H9 (cell line): ENCODE measurements around the gene RPP40. TPM values are rescaled to one million over a fixed set of nuclear protein-coding genes. Genes with fewer than 3 reads are reported as not detected.

Experiments
- DNase-seq: peaks from one replicate; pipeline ENCODE4 v3.0.0-alpha.2; 2017
- H2AFZ ChIP-seq: one replicate; pipeline ENCODE4 v1.6.1; 2013; ENCODE audit warnings: mild to moderate bottlenecking, low read length, control low read depth, moderate library complexity
- H2AK5ac ChIP-seq: 2 replicates; pipeline ENCODE4 v1.6.1; 2013; ENCODE audit warnings: low read length, control low read depth, mixed read lengths; ENCODE audit not compliant: insufficient read length
- H2BK120ac ChIP-seq: one replicate; pipeline ENCODE4 v1.6.1; 2013; ENCODE audit warnings: low read depth, mild to moderate bottlenecking, low read length, control low read depth, inconsistent platforms; ENCODE audit not compliant: poor library complexity, severe bottlenecking
- H2BK12ac ChIP-seq: 2 replicates; pipeline ENCODE4 v1.6.1; 2013; ENCODE audit warnings: low read length, control low read depth, mixed read lengths, low read depth; ENCODE audit not compliant: insufficient read length
- H2BK15ac ChIP-seq: 2 replicates; pipeline ENCODE4 v1.6.1; 2013; ENCODE audit warnings: low read depth, low read length, control low read depth
- H2BK20ac ChIP-seq: one replicate; pipeline ENCODE4 v1.6.1; 2013; ENCODE audit warnings: low read depth, mild to moderate bottlenecking, low read length, control low read depth, inconsistent platforms; ENCODE audit not compliant: poor library complexity, severe bottlenecking
- H2BK5ac ChIP-seq: 2 replicates; pipeline ENCODE4 v1.6.1; 2013; ENCODE audit warnings: low read length, control low read depth, mixed read lengths; ENCODE audit not compliant: insufficient read length
- H3K14ac ChIP-seq: 2 replicates; pipeline ENCODE4 v1.6.1; 2013; ENCODE audit warnings: low read length, control low read depth; ENCODE audit not compliant: insufficient read depth
- H3K18ac ChIP-seq: 2 replicates; pipeline ENCODE4 v1.6.1; 2013; ENCODE audit warnings: low read depth, mild to moderate bottlenecking, mixed read lengths, low read length, control low read depth; ENCODE audit not compliant: insufficient read length
- H3K23ac ChIP-seq: 2 replicates; pipeline ENCODE4 v1.6.1; 2013; ENCODE audit warnings: low read length, control low read depth, mixed read lengths, low read depth; ENCODE audit not compliant: insufficient read length
- H3K23me2 ChIP-seq: 2 replicates; pipeline ENCODE4 v1.6.1; 2013; ENCODE audit warnings: low read depth, mild to moderate bottlenecking, mixed read lengths, low read length, control low read depth; ENCODE audit not compliant: insufficient read length, poor library complexity, severe bottlenecking
- H3K27ac ChIP-seq: 2 replicates; pipeline ENCODE4 v1.5.1; 2013; ENCODE audit warnings: low read length, control low read depth, mixed read lengths, low read depth; ENCODE audit not compliant: insufficient read length
- H3K27me3 ChIP-seq: 2 replicates; pipeline ENCODE4 v1.6.1; 2013; ENCODE audit warnings: low read length, control low read depth, inconsistent platforms; ENCODE audit not compliant: insufficient read depth
- H3K4ac ChIP-seq: 2 replicates; pipeline ENCODE4 v1.6.1; 2013; ENCODE audit warnings: low read depth, mild to moderate bottlenecking, control low read depth, inconsistent platforms, low read length, moderate library complexity
- H3K4me1 ChIP-seq: 2 replicates; pipeline ENCODE4 v1.6.1; 2013; ENCODE audit warnings: low read length, control low read depth, inconsistent platforms; ENCODE audit not compliant: insufficient read depth
- H3K4me2 ChIP-seq: 2 replicates; pipeline ENCODE4 v1.6.1; 2013; ENCODE audit warnings: low read length, control low read depth, mixed read lengths; ENCODE audit not compliant: insufficient read length, insufficient read depth
- H3K56ac ChIP-seq: 2 replicates; pipeline ENCODE4 v1.6.1; 2013; ENCODE audit warnings: low read depth, mild to moderate bottlenecking, mixed read lengths, low read length, control low read depth; ENCODE audit not compliant: insufficient read length
- H3K79me1 ChIP-seq: 2 replicates; pipeline ENCODE4 v1.6.1; 2013; ENCODE audit warnings: low read depth, mild to moderate bottlenecking, moderate library complexity, low read length, control low read depth, inconsistent platforms; ENCODE audit not compliant: insufficient read depth, poor library complexity, severe bottlenecking
- H3K79me2 ChIP-seq: 2 replicates; pipeline ENCODE4 v1.6.1; 2013; ENCODE audit warnings: low read length, control low read depth, inconsistent platforms; ENCODE audit not compliant: insufficient read depth
- H3K9ac ChIP-seq: 2 replicates; pipeline ENCODE4 v1.6.1; 2013; ENCODE audit warnings: low read length, control low read depth, mixed read lengths; ENCODE audit not compliant: insufficient read length; ENCODE audit errors: extremely low read depth
- H3K9me3 ChIP-seq: one replicate; pipeline ENCODE4 v1.6.1; 2013; ENCODE audit warnings: low read depth, low read length, inconsistent platforms; ENCODE audit not compliant: control insufficient read depth
- H3T11ph ChIP-seq: one replicate; pipeline ENCODE4 v1.6.1; 2013; ENCODE audit warnings: mild to moderate bottlenecking, low read length, control low read depth, inconsistent platforms
- H4K20me1 ChIP-seq: one replicate; pipeline ENCODE4 v1.6.1; 2013; ENCODE audit not compliant: control insufficient read depth, insufficient read length, insufficient read depth
- H4K5ac ChIP-seq: 2 replicates; pipeline ENCODE4 v1.6.1; 2013; ENCODE audit warnings: low read depth, mild to moderate bottlenecking, mixed read lengths, low read length, control low read depth; ENCODE audit not compliant: insufficient read length
- H4K8ac ChIP-seq: replicated peaks from 2 replicates; pipeline ENCODE4 v1.6.1; 2013; ENCODE audit warnings: low read length, control low read depth, mixed read lengths, low read depth; ENCODE audit not compliant: insufficient read length
- H4K91ac ChIP-seq: 2 replicates; pipeline ENCODE4 v1.6.1; 2013; ENCODE audit warnings: low read depth, mild to moderate bottlenecking, moderate library complexity, mixed read lengths, low read length, control low read depth; ENCODE audit not compliant: insufficient read length
- H3K27ac Mint-ChIP-seq, 3 experiments: 2 replicates in 2 of 3; 3 replicates in 1 of 3; pipeline ENCODE4 v1.8.0; 2020 to 2021; ENCODE audit warnings: mixed read lengths in 3 of 3, mild to moderate bottlenecking in 1 of 3, moderate library complexity in 1 of 3
- H3K27me3 Mint-ChIP-seq: 2 replicates; pipeline ENCODE4 v1.8.0; 2021; ENCODE audit warnings: low read depth, mild to moderate bottlenecking, moderate library complexity, mixed read lengths
- H3K36me3 Mint-ChIP-seq, 3 experiments: 2 replicates in 2 of 3; 3 replicates in 1 of 3; pipeline ENCODE4 v1.8.0; 2020 to 2021; ENCODE audit warnings: low read depth in 3 of 3, mixed read lengths in 3 of 3; ENCODE audit not compliant: insufficient read depth in 1 of 3
- H3K4me1 Mint-ChIP-seq, 2 experiments: 2 replicates each; pipeline ENCODE4 v1.8.0; 2020; ENCODE audit warnings: mixed read lengths in 2 of 2
- H3K4me3 Mint-ChIP-seq, 2 experiments: 2 replicates in 1 of 2; 3 replicates in 1 of 2; pipeline ENCODE4 v1.8.0; 2020 to 2021; ENCODE audit warnings: mild to moderate bottlenecking in 2 of 2, mixed read lengths in 2 of 2, moderate library complexity in 1 of 2
- H3K9me3 Mint-ChIP-seq, 2 experiments: 2 replicates in 1 of 2; 3 replicates in 1 of 2; pipeline ENCODE4 v1.8.0; 2020; ENCODE audit warnings: mild to moderate bottlenecking in 2 of 2, mixed read lengths in 2 of 2, moderate library complexity in 1 of 2
- WGBS: extraction: QIAGEN DNeasy Blood & Tissue Kit; methylation state at CpG from one replicate; pipeline ENCODE4 v1.1.7; 2013; ENCODE audit warnings: missing lambda C conversion rate, low lambda C conversion rate, mixed read lengths; ENCODE audit not compliant: insufficient read length; ENCODE audit errors: extremely low coverage; 5-methylcytosine and 5-hydroxymethylcytosine counted together
- total RNA-seq: library from RNA; stranded (reverse); gene quantifications from 2 replicates; pipeline ENCODE4 v1.2.1, GENCODE V29; 2021
- TF ChIP-seq, protein P1 (sequence below): fragments of 200-600 bp; sonication (generic); conservative IDR thresholded peaks from 3 replicates; pipeline ENCODE4 v1.8.0; 2021; ENCODE audit warnings: antibody characterized with exemption, mild to moderate bottlenecking

Gene RPP40
- total RNA-seq, 1 experiment from 2014 or later = 17.8 TPM

DNA sequence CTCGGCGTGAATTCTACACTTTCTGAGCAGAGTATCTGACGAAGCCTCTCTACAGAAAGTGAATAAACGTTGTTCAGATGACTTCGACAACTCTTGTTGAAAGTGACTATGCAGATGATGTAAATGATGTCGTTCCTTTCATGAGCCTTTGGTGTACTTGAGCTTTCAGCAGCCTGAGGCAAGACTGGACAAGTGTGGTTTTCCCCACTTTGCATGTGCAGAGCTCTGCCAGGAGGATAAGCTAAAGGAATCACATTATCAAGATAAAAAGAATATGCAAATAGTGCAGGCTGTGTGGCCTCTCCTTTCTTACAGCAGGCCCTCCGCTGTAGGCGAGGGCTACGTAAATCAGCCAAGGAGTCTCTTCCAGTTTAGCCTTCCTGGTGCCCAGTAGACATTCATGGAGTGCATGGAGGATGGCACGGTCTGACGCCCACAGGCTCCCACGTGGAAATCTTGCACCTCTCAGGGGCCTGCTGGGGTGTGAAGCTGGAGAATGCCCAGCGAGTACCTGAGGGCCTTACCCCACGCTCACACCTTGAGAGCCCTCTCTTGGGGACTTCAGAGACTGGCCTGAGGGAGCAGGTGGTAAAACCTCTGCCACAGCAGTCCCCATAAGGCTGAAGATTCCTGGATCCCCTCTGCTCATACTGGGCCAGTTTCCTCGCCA, 54.9 kb downstream of the RPP40 start:
- Histone ChIP-seq H2AK5ac (no peak overlapping the region), H3K79me1 (no peaks in the 10 kb centered on the region), H3K79me2 (no peaks in the 10 kb centered on the region), H3K14ac (no peak overlapping the region; the same call in 1 of the 2 replicates), H3K4ac (no peak overlapping the region), H3K18ac (no peak overlapping the region), H3K9me3 (no peaks in the 10 kb centered on the region), H3K4me2 (no peak overlapping the region), H3K4me1 (peaks cover 4% of the 10 kb centered on the region; the same call in 1 of the 2 replicates), H4K5ac (no peak overlapping the region), H2BK120ac (no peak overlapping the region), H2BK12ac (no peak overlapping the region), H3K23ac (no peak overlapping the region), H3K23me2 (no peaks in the 10 kb centered on the region), H3K27me3 (no peaks in the 10 kb centered on the region), H4K20me1 (peaks cover 2% of the 10 kb centered on the region), H3K27ac (no peak overlapping the region), H2BK20ac (no peak overlapping the region), H2BK15ac (no peak overlapping the region), H4K8ac (no peak overlapping the region), H2AFZ (no peak overlapping the region), H4K91ac (no peak overlapping the region), H3T11ph (no peak overlapping the region), H3K9ac (no peak overlapping the region), H2BK5ac (no peak overlapping the region), H3K56ac (no peak overlapping the region)
- Mint-ChIP-seq H3K27me3 (no peaks in the 10 kb centered on the region; the same call in 1 of the 2 replicates), H3K36me3 (peaks cover 50 to 80% (median 75%) of the 10 kb centered on the region in 3 experiments), H3K9me3 (no peaks in the 10 kb centered on the region), H3K27ac (peak overlapping the region in 2 of 3 experiments; percentile 39 to 92; a peak in 4 of 7 replicates), H3K4me3 (no peak overlapping the region), H3K4me1 (peaks cover 39 to 44% of the 10 kb centered on the region in 2 experiments)
- no peak for DNase-seq
- TF ChIP-seq, protein P1, sequence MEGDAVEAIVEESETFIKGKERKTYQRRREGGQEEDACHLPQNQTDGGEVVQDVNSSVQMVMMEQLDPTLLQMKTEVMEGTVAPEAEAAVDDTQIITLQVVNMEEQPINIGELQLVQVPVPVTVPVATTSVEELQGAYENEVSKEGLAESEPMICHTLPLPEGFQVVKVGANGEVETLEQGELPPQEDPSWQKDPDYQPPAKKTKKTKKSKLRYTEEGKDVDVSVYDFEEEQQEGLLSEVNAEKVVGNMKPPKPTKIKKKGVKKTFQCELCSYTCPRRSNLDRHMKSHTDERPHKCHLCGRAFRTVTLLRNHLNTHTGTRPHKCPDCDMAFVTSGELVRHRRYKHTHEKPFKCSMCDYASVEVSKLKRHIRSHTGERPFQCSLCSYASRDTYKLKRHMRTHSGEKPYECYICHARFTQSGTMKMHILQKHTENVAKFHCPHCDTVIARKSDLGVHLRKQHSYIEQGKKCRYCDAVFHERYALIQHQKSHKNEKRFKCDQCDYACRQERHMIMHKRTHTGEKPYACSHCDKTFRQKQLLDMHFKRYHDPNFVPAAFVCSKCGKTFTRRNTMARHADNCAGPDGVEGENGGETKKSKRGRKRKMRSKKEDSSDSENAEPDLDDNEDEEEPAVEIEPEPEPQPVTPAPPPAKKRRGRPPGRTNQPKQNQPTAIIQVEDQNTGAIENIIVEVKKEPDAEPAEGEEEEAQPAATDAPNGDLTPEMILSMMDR = no peak
- WGBS = no CpG with 5 or more reads among the region's 15 CpGs
